ENCODE measurements around the gene ANKMY2. TPM values are rescaled to one million over a fixed set of nuclear protein-coding genes. Genes with fewer than 3 reads are reported as not detected.
"Not testable (repeated sequence)": the region's sequence is repeated elsewhere in the genome, so short reads cannot be mapped to it uniquely, and the experiment has no call there.

Gene ANKMY2
- total and polyA plus RNA-seq, 2 donors: 13.1 to 18.2 TPM

GRCh38 chr7:16678645-16679566 lies 33.4 kb upstream of the ANKMY2 start:
- WGBS: 96% methylated on average over 14 of the region's 14 CpGs
- H3K36me3 ChIP-seq (ENCODE audit: control insufficient read depth in 2 of 2, insufficient read depth in 2 of 2, low read length in 1 of 2): peaks cover 13 to 36% of the 10 kb centered on the region in 2 donors
- not testable (repeated sequence) for DNase-seq (ENCODE audit: low read depth in 6 of 9, low spot score in 9 of 9)

GRCh38 chr7:16677978-16678494 lies 32.5 kb upstream of the ANKMY2 start:
- no peak for DNase-seq (ENCODE audit: low read depth in 6 of 9, low spot score in 9 of 9)
- Histone ChIP-seq H3K9me3 (ENCODE audit: control insufficient read depth in 2 of 2, insufficient read depth in 1 of 2, low read length in 1 of 2) (no peaks in the 10 kb centered on the region), H3K36me3 (ENCODE audit: control insufficient read depth in 2 of 2, insufficient read depth in 2 of 2, low read length in 1 of 2) (peaks cover 13 to 36% of the 10 kb centered on the region in 2 donors), H3K27ac (ENCODE audit: low read depth in 1 of 2, low read length in 1 of 2) (no peak overlapping the region), H3K4me1 (ENCODE audit: control insufficient read depth in 2 of 2, insufficient read depth in 2 of 2, low read length in 2 of 2) (no peaks in the 10 kb centered on the region), H3K27me3 (ENCODE audit: control insufficient read depth in 2 of 2, insufficient read depth in 1 of 2, low read length in 1 of 2) (no peaks in the 10 kb centered on the region), H3K4me3 (ENCODE audit: low read length in 2 of 2) (no peak overlapping the region)
- WGBS: 98% methylated on average over 12 of the region's 12 CpGs

More at GRCh38 chr7:16678645-16679566, 33.4 kb upstream of the ANKMY2 start:
- H3K4me3 ChIP-seq (ENCODE audit: low read length in 2 of 2); H3K27me3 ChIP-seq (ENCODE audit: control insufficient read depth in 2 of 2, insufficient read depth in 1 of 2, low read length in 1 of 2); H3K4me1 ChIP-seq (ENCODE audit: control insufficient read depth in 2 of 2, insufficient read depth in 2 of 2, low read length in 2 of 2); H3K9me3 ChIP-seq (ENCODE audit: control insufficient read depth in 2 of 2, insufficient read depth in 1 of 2, low read length in 1 of 2); H3K27ac ChIP-seq (ENCODE audit: low read depth in 1 of 2, low read length in 1 of 2): not testable (repeated sequence)

GRCh38 chr7:16675277-16675676 lies 29.7 kb upstream of the ANKMY2 start:
- no peaks in the 10 kb centered on the region for H3K27me3 ChIP-seq (ENCODE audit: control insufficient read depth in 2 of 2, insufficient read depth in 1 of 2, low read length in 1 of 2)

GRCh38 chr7:16671811-16672210 lies 26.3 kb upstream of the ANKMY2 start:
- Histone ChIP-seq H3K9me3 (ENCODE audit: control insufficient read depth in 2 of 2, insufficient read depth in 1 of 2, low read length in 1 of 2) (no peaks in the 10 kb centered on the region), H3K4me3 (ENCODE audit: low read length in 2 of 2) (no peak overlapping the region), H3K27ac (ENCODE audit: low read depth in 1 of 2, low read length in 1 of 2) (no peak overlapping the region), H3K27me3 (ENCODE audit: control insufficient read depth in 2 of 2, insufficient read depth in 1 of 2, low read length in 1 of 2) (no peaks in the 10 kb centered on the region), H3K4me1 (ENCODE audit: control insufficient read depth in 2 of 2, insufficient read depth in 2 of 2, low read length in 2 of 2) (no peaks in the 10 kb centered on the region), H3K36me3 (ENCODE audit: control insufficient read depth in 2 of 2, insufficient read depth in 2 of 2, low read length in 1 of 2) (peaks cover 5 to 16% of the 10 kb centered on the region in 2 donors)
- 98% methylated on average over 3 of the region's 3 CpGs for WGBS
- DNase-seq (ENCODE audit: low read depth in 6 of 9, low spot score in 9 of 9): no peak

More at GRCh38 chr7:16675277-16675676, 29.7 kb upstream of the ANKMY2 start:
- H3K4me3 ChIP-seq (ENCODE audit: low read length in 2 of 2): no peak overlapping the region
- H3K4me1 ChIP-seq (ENCODE audit: control insufficient read depth in 2 of 2, insufficient read depth in 2 of 2, low read length in 2 of 2): no peaks in the 10 kb centered on the region
- H3K27ac ChIP-seq (ENCODE audit: low read depth in 1 of 2, low read length in 1 of 2): no peak overlapping the region
- no peaks in the 10 kb centered on the region for H3K9me3 ChIP-seq (ENCODE audit: control insufficient read depth in 2 of 2, insufficient read depth in 1 of 2, low read length in 1 of 2)
- H3K36me3 ChIP-seq (ENCODE audit: control insufficient read depth in 2 of 2, insufficient read depth in 2 of 2, low read length in 1 of 2): peaks cover 10 to 24% of the 10 kb centered on the region in 2 donors
- DNase-seq (ENCODE audit: low read depth in 6 of 9, low spot score in 9 of 9): no peak
- 98% methylated on average over 3 of the region's 3 CpGs for WGBS

GRCh38 chr7:16670731-16671344 lies 25.3 kb upstream of the ANKMY2 start:
- peaks cover 9 to 14% of the 10 kb centered on the region in 2 donors for H3K36me3 ChIP-seq (ENCODE audit: control insufficient read depth in 2 of 2, insufficient read depth in 2 of 2, low read length in 1 of 2)
- 98% methylated on average over 4 of the region's 4 CpGs for WGBS
- no peaks in the 10 kb centered on the region for H3K9me3 ChIP-seq (ENCODE audit: control insufficient read depth in 2 of 2, insufficient read depth in 1 of 2, low read length in 1 of 2)
- no peak overlapping the region for H3K4me3 ChIP-seq (ENCODE audit: low read length in 2 of 2)
- no peak for DNase-seq (ENCODE audit: low read depth in 6 of 9, low spot score in 9 of 9)
- H3K27ac ChIP-seq (ENCODE audit: low read depth in 1 of 2, low read length in 1 of 2): no peak overlapping the region
- no peaks in the 10 kb centered on the region for H3K27me3 ChIP-seq (ENCODE audit: control insufficient read depth in 2 of 2, insufficient read depth in 1 of 2, low read length in 1 of 2)
- H3K4me1 ChIP-seq (ENCODE audit: control insufficient read depth in 2 of 2, insufficient read depth in 2 of 2, low read length in 2 of 2): no peaks in the 10 kb centered on the region

GRCh38 chr7:16670021-16670420 lies 24.5 kb upstream of the ANKMY2 start:
- 97% methylated on average over 1 of the region's 1 CpG for WGBS

GRCh38 chr7:16669581-16669980 lies 24.0 kb upstream of the ANKMY2 start:
- 98% methylated on average over 2 of the region's 2 CpGs for WGBS
- Histone ChIP-seq H3K36me3 (ENCODE audit: control insufficient read depth in 2 of 2, insufficient read depth in 2 of 2, low read length in 1 of 2) (peaks cover 6 to 9% of the 10 kb centered on the region in 2 donors), H3K9me3 (ENCODE audit: control insufficient read depth in 2 of 2, insufficient read depth in 1 of 2, low read length in 1 of 2) (no peaks in the 10 kb centered on the region), H3K27ac (ENCODE audit: low read depth in 1 of 2, low read length in 1 of 2) (no peak overlapping the region), H3K27me3 (ENCODE audit: control insufficient read depth in 2 of 2, insufficient read depth in 1 of 2, low read length in 1 of 2) (no peaks in the 10 kb centered on the region), H3K4me3 (ENCODE audit: low read length in 2 of 2) (no peak overlapping the region), H3K4me1 (ENCODE audit: control insufficient read depth in 2 of 2, insufficient read depth in 2 of 2, low read length in 2 of 2) (no peaks in the 10 kb centered on the region)
- DNase-seq (ENCODE audit: low read depth in 6 of 9, low spot score in 9 of 9): no peak

More at GRCh38 chr7:16670021-16670420, 24.5 kb upstream of the ANKMY2 start:
- no peak for DNase-seq (ENCODE audit: low read depth in 6 of 9, low spot score in 9 of 9)
- no peak overlapping the region for H3K27ac ChIP-seq (ENCODE audit: low read depth in 1 of 2, low read length in 1 of 2)
- no peaks in the 10 kb centered on the region for H3K9me3 ChIP-seq (ENCODE audit: control insufficient read depth in 2 of 2, insufficient read depth in 1 of 2, low read length in 1 of 2)
- H3K4me1 ChIP-seq (ENCODE audit: control insufficient read depth in 2 of 2, insufficient read depth in 2 of 2, low read length in 2 of 2): no peaks in the 10 kb centered on the region
- no peaks in the 10 kb centered on the region for H3K27me3 ChIP-seq (ENCODE audit: control insufficient read depth in 2 of 2, insufficient read depth in 1 of 2, low read length in 1 of 2)
- H3K36me3 ChIP-seq (ENCODE audit: control insufficient read depth in 2 of 2, insufficient read depth in 2 of 2, low read length in 1 of 2): peaks cover 6 to 9% of the 10 kb centered on the region in 2 donors
- no peak overlapping the region for H3K4me3 ChIP-seq (ENCODE audit: low read length in 2 of 2)

GRCh38 chr7:16668978-16669377 lies 23.4 kb upstream of the ANKMY2 start:
- no peak overlapping the region for H3K27ac ChIP-seq (ENCODE audit: low read depth in 1 of 2, low read length in 1 of 2)
- H3K4me1 ChIP-seq (ENCODE audit: control insufficient read depth in 2 of 2, insufficient read depth in 2 of 2, low read length in 2 of 2): no peaks in the 10 kb centered on the region
- no peaks in the 10 kb centered on the region for H3K27me3 ChIP-seq (ENCODE audit: control insufficient read depth in 2 of 2, insufficient read depth in 1 of 2, low read length in 1 of 2)
- WGBS: 98% methylated on average over 5 of the region's 5 CpGs
- no peaks in the 10 kb centered on the region for H3K9me3 ChIP-seq (ENCODE audit: control insufficient read depth in 2 of 2, insufficient read depth in 1 of 2, low read length in 1 of 2)
- no peak for DNase-seq (ENCODE audit: low read depth in 6 of 9, low spot score in 9 of 9)
- H3K36me3 ChIP-seq (ENCODE audit: control insufficient read depth in 2 of 2, insufficient read depth in 2 of 2, low read length in 1 of 2): peaks cover 6 to 7% of the 10 kb centered on the region in 2 donors
- H3K4me3 ChIP-seq (ENCODE audit: low read length in 2 of 2): no peak overlapping the region
